HL-60 (cell line): ENCODE data around the gene AGAP6.
"Not testable (repeated sequence)": the region's sequence is repeated elsewhere in the genome, so short reads cannot be mapped to it uniquely, and the experiment has no call there.

Experiments
- GABPA ChIP-seq: IDR thresholded peaks from 2 replicates; pipeline ENCODE4 v1.6.1; 2012; ENCODE audit warnings: low read depth
- POLR2AphosphoS5 ChIP-seq: IDR thresholded peaks from 2 replicates; pipeline ENCODE4 v1.6.1; 2012; ENCODE audit warnings: low read depth
- TF ChIP-seq, protein P1 (sequence below): IDR thresholded peaks from one replicate; pipeline ENCODE4 v1.5.1; 2011; ENCODE audit warnings: low read length, control low read depth, inconsistent platforms; ENCODE audit not compliant: insufficient read depth
- TF ChIP-seq, protein P2 (sequence below): IDR thresholded peaks from 2 replicates; pipeline ENCODE4 v1.6.1; 2012; ENCODE audit warnings: low read depth; ENCODE audit not compliant: insufficient replicate concordance

DNA sequence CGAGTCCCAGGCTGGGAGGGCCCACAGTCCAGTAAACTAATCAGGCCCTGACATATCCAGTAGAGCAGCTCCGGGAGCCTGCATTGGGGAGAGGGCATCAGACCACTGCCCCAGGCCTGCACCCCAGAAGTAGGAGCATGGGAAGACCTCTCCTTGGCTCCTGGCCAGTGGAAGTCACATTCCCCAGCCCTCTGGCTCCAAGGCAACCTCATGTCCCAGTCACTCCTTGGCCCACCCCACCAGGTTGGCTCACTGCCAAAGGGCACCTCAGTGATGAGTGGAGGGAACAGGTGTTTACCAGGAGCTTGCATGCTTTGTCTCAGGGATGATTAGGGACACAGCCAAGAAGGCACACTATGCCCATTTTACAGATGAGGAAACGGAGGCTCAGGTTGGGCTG, 31.1 kb downstream of the AGAP6 start:
- TF ChIP-seq, protein P1, sequence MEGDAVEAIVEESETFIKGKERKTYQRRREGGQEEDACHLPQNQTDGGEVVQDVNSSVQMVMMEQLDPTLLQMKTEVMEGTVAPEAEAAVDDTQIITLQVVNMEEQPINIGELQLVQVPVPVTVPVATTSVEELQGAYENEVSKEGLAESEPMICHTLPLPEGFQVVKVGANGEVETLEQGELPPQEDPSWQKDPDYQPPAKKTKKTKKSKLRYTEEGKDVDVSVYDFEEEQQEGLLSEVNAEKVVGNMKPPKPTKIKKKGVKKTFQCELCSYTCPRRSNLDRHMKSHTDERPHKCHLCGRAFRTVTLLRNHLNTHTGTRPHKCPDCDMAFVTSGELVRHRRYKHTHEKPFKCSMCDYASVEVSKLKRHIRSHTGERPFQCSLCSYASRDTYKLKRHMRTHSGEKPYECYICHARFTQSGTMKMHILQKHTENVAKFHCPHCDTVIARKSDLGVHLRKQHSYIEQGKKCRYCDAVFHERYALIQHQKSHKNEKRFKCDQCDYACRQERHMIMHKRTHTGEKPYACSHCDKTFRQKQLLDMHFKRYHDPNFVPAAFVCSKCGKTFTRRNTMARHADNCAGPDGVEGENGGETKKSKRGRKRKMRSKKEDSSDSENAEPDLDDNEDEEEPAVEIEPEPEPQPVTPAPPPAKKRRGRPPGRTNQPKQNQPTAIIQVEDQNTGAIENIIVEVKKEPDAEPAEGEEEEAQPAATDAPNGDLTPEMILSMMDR = not testable (repeated sequence)
- TF ChIP-seq GABPA, POLR2AphosphoS5: not testable (repeated sequence)
- TF ChIP-seq, protein P2, sequence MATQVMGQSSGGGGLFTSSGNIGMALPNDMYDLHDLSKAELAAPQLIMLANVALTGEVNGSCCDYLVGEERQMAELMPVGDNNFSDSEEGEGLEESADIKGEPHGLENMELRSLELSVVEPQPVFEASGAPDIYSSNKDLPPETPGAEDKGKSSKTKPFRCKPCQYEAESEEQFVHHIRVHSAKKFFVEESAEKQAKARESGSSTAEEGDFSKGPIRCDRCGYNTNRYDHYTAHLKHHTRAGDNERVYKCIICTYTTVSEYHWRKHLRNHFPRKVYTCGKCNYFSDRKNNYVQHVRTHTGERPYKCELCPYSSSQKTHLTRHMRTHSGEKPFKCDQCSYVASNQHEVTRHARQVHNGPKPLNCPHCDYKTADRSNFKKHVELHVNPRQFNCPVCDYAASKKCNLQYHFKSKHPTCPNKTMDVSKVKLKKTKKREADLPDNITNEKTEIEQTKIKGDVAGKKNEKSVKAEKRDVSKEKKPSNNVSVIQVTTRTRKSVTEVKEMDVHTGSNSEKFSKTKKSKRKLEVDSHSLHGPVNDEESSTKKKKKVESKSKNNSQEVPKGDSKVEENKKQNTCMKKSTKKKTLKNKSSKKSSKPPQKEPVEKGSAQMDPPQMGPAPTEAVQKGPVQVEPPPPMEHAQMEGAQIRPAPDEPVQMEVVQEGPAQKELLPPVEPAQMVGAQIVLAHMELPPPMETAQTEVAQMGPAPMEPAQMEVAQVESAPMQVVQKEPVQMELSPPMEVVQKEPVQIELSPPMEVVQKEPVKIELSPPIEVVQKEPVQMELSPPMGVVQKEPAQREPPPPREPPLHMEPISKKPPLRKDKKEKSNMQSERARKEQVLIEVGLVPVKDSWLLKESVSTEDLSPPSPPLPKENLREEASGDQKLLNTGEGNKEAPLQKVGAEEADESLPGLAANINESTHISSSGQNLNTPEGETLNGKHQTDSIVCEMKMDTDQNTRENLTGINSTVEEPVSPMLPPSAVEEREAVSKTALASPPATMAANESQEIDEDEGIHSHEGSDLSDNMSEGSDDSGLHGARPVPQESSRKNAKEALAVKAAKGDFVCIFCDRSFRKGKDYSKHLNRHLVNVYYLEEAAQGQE = not testable (repeated sequence)
